GM19467 (cell line): Measurements from ENCODE around the gene HNRNPC.
"Not testable (repeated sequence)": the region's sequence is repeated elsewhere in the genome, so short reads cannot be mapped to it uniquely, and the experiment has no call there.

Source experiments
- ATAC-seq: cut with Tn5 transposase; IDR thresholded peaks from one replicate; pipeline ENCODE4 v1.9.1; 2021; ENCODE audit warnings: mild to moderate bottlenecking, moderate library complexity; ENCODE audit not compliant: unreplicated experiment

Gene HNRNPC

DNA sequence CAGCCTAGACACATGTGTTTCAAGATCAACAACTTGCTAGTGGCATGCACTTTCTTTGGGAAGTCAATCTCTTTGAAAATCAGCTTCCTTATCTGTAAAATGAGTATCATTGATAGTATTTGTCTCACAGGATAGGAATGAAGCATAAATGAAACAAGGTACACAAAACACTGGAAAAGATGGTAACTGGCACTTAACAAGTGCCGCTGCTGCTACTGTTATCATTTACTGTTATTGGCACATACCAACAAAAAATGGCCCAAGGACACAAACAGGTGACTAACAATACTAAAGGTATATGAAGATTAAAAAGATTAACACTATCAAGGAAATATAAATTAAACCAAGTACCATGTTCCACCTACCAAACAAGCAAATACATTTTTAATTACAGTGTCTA is 20.9 kb downstream of the HNRNPC start:
- no peak for ATAC-seq

DNA sequence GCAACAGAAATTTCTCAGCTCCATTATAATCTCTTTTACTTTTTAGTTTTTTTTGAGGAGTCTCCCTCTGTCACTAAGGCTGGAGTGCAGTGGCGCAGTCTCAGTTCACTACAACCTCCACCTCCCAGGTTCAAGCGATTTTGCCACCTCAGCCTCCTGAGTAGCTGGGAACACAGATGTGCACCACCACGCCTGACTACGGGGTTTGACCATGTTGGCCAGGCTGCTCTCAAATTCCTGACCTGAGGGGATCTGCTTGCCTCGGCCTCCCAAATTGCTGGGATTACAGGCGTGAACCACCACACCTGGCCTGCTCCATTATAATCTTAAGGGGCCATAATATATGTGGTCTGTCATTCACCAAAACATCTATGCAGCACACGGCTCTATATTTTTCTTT is 23.4 kb downstream of the HNRNPC start:
- no peak for ATAC-seq

DNA sequence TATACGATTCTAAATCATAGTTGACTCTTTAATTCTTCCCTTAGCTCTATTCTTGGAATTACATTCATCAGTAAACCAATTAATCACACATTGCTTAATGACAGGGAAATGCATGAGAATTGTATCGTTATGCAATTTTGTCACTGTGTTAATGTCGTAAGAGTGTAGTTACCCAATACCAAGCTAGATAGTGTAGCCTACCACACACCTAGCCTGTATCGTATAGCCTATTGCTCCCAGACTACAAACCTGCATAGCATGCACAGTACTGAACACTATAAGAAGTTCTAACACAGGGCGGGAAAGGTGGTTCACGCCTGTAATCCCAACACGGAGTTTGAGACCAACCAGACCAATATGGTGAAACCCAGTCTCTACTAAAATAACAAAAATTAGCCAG is 24.7 kb downstream of the HNRNPC start:
- ATAC-seq = no peak

DNA sequence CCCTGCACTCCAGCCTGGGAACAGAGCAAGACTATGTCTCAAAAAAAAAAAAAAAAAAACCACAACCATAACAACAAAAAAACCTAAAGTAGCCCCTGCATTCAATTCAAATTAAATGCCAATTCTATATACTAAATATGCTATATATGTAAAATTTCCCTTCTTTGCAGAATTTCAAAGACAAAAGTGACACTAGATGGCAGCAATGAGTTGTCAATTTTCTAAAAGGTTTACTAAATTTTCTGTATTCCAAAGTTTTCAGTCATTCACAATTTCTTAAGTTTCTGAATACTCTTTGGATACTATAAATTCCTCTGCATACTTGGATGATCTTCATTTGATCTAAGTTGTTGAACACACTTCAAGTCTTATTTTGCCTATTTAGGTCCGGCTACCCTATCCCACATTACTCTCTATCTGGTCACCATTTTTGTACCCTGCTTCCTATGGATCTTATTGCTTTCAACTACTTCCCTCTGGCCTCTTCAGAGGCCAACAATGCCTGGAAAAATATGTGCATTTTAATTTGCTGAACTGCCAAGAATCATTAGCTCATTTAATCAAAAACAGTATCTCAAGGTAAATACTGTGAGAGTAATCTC is 27.9 kb downstream of the HNRNPC start:
- ATAC-seq = no peak

DNA sequence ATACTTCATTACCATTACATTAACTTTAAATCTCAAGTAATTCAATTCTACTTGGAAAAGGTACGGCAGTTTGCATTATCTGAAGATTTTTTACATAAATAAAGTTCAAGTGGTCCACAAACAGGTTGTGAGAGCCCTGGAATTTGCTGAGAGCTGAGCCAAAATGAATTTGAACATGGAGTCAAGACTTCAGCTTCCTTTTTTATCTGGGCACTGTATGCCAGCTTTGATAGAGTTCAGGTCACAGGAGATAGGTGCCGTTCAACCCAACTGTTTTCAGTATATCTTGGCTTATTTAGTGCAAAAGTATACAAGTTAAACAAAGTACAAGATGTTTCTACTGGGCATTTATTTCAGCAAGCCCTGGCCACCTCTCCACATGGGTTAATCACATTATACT is 28.8 kb downstream of the HNRNPC start:
- no peak for ATAC-seq

DNA sequence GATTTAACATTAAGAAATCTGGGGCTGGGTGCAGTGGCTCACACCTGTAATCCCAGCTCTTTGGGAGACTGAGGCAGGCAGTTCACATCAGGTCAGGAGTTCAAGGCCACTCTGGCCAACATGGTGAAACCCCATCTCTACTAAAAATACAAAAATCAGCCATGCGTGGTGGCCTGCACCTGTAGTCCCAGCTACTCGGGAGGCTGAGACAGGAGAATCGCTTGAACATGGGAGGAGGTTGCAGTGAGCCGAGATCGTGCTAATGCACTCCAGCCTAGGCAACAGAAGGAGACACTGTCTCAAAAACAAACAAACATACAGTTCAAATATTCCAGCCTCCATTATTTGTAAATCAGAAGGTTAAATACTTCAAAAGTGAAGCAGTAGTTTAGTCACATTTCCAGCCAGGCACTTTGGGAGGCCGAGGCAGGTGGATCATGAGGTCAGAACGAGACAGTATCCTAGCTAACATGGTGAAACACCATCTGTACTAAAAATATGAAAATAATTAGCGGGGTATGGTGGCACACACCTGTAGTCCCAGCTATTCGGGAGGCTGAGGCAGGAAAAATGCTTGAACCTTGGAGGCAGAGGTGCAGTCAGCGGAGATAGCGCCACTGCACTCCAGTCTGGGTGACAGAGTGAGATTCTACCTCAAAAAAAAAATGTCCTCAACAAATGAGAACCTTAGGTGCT is 30.3 kb downstream of the HNRNPC start:
- ATAC-seq = no peak

DNA sequence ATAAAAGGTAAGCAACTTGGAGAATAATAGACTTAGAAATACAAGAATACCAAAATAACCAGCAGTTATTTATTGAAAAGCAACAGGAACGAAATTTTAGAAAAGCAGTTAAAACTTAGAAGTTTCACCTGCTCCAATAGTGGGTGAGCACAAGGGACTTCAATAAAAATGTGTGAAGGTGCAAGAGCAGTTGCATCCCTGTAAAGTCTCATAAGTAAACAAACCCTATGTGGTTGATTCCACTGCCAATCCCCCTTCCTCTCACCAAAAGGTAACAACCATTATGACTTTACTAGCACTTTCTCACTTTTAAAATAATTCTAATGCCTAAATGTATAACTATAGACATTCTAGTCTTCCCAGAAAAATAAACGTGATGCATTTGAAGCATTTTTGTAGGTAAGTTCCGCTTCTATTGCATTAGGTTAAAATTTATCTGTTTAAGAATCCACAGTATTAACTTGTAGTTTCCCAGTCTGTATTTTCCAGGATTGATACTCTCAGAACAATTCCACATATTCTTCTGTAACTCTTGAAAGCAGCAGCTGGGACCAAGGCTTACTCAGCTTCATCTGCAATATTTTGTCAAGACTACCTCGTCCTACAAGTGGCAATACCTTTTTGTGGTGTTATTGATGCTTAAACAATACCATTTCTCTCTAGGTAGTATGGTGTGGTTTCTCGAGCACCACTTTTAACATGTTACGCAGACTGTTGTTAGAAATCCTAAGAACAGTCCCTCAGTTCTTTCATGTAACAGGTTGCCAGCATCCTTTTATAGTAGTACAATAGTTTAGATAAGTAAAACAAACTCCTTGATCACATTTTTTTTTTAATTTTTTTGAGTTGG is 32.1 kb downstream of the HNRNPC start:
- no peak for ATAC-seq

DNA sequence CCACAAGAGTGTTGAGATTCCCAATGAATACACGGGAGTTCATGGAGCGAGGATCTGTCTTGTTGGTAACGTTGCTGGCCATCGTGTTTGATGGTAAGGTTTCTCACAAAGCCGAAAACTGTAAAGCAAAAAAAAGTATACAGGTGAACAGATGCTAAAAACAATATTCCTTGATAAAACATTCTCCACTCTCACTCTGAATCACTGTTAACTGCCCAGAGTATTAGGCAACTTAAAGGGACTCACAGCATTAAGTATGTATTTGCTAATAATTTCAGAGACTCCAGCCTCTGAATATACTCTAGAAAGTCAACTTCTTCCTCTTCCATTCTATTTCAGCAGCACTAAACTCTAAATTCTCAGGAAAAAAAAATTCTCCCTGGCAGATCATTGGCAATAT is 35.1 kb downstream of the HNRNPC start:
- no peak for ATAC-seq

DNA sequence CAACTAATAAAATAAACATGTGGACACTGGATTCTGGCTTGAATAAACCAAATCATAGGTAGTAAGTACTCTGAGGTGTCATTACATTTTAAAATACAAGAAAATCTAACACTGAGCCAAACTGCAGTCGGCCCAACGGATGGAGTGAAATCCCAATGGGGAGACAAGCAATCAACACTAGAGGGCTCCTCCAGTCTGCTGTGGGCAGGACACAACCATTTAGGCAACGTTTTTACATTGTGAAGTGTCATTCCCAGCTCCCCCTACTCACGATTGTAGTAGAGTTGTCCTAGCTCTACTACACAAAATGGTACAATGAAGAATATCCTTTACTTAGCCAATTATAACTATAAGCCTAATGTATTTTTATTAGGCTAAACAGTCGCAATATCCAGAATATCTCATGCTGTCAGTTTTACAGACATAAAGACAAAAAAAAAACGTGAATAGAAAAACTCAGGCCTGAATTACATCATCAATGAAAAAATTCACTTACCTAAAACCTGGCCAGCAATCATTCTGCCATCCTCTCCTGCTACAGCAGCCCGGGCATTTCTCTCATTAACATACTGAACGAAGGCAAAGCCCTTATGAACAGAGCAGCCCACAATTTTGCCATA is 35.7 kb downstream of the HNRNPC start:
- no peak for ATAC-seq

DNA sequence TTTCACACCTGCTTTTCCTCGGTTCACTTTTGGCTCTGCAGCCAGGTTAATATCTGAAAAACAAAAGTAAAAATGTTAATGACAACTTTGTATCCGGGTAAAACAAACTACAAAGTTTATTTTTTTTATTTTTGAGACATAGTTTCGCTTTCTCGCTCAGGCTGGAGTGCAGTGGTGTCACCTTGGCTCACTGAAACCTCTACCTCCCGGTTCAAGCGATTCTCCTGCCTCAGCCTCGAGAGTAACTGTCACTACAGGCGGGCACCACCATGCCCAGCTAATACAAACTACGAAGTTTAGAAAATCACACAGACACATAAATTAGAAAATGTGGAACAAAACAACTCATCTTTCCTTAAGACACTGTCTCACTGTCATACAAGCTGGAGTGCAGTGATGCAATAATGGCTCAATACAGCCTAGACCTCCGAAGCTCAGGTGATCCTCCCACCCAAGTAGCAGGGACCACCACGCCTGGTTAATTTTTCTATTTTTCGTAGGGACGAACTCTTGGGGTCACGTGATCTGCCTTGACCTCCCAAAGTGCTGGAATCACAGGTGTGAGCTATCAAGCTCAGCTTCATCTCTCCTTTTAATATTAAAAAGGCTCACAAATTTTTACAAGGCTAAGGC is 38.1 kb downstream of the HNRNPC start:
- no peak for ATAC-seq

DNA sequence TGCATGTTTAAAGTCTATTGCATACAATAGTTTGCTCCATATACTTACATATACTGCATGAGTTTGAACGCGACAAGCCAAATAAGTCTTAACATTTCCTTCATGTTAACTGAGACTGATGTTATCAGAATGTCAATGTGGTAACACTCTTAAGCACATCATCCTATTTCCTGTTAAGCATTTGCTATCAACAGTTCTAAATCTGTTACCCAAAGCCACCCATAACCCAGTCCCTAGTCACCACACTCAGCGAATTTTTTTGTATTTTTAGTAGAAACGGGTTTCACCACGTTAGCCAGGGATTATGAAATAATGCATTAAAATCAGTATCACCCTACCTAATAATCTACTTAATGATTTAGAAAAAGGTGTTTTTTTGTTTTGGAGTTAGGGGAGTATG is 39.4 kb downstream of the HNRNPC start:
- ATAC-seq = no peak

DNA sequence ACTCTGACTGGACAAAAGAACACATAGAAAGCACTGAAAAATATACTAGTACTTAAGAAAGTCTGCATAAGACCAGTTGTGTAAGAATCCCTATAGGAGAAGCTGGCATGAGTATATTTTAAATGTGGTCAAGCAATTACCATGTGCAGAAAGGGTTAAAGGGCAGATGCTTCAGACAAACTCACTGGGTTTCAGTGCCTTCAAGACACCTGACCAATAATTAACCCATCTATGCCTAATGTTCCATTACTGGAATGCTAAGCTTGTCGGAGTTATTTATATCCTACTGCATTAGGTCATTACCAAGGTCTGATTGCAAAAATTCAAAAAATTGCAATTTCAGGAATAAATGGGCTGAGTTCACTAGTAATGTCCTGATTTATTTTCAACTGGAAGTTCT is 41.3 kb downstream of the HNRNPC start:
- ATAC-seq = no peak

DNA sequence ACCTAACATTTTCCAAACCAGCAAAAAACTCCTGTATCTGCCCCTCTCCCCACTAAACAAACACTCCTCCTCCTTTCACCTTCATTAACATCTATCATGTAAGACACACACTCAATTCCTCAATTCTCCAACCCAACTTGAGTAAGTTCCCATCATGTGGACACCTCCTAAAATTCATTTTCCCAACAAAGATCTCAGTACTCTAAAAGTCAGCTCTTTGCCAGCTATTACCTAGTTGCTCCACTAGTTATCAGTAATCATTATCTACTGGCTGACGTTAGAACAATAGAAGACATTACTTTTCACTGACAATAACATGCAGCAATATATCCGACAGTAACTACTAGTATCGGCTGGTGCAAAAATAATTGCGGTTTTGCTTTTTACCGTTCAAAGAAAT is 42.1 kb downstream of the HNRNPC start:
- no peak for ATAC-seq

DNA sequence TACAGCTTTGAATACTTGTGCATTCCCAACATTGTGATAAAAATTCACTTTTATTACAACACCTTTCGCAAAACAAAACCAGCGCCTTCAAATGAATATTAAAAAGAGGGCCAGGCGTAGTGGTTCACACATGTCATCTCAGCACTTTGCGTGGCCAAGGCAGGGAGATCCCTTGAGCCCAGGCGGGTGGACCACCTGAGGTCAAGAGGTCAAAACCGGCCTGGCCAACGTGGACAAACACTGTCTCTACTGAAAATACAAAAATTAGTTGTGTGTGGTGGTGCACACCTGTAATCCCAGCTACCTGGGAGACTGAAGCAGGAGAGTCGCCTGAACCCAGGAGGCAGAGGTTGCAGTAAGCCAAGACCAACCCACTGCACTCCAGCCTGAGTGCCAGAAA is 42.8 kb downstream of the HNRNPC start:
- ATAC-seq = no peak

DNA sequence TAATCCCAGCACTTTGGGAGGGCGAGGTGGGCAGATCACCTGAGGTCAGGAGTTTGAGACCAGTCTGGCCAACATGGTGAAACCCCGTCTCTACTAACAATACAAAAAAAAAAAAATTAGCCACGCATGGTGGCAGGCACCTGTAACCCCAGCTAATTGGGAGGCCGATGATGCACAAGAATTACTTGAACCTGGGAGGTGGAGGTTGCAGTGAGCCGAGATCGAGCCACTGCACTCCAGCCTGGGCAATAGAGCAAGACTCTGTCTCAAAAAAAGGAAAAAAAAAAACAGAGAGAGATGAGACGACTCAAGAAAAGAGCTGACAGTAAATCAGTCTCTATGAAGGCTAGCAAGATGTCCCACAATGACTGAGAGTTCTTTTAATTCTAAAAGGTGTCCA is 44.1 kb downstream of the HNRNPC start:
- not testable (repeated sequence) for ATAC-seq

DNA sequence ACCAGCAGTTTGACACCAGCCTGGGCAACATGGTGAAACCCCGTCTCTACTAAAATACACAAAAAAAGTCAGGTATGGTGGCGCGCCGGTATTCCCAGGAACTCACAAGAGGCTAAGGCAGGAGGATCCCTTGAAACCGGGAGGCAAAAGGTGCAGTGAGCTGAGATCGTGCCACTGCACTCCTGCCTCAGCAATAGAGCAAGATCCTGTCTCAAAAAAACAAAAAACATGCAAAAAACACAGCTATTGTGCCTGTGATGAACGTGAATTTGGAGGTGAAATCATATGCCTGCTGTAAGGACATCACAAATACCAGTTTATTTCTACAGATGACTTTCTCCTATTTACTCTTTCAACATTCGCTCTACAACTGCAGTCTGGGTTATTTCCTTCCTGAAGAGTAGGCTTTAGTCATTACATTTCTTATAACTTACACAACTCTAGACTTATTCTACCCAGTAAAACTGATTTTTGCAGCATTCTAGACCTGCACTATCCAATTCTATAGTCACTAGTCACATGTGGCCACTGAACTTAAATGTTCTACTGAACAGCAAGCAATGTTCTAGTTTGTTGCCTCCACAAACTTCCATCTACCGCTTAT is 48.3 kb downstream of the HNRNPC start:
- no peak for ATAC-seq

DNA sequence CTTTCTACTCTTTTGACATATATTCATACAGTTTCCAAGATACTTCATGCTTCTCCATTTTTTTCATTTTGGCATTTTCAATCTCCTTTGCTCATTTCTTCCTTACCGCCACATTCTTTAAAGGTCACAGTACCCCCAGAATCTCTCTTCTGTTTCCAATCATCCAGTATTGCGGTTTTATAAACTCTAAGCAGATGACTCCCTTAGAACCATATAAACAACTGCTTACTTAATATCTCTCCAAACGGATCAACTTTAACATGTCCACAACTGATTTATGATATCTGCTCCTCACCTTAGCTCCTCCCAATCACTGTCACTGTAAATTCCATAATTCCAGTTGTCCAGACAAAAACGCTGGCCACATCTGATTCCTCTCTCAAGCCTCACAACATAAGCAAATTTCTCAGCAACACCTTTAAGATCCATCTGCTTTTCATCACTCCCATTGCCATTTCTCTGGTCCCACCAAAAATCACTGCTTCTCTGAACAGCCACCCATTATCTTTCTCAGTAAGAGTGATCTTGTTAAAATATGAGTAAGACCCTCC is 49.6 kb downstream of the HNRNPC start:
- no peak for ATAC-seq

DNA sequence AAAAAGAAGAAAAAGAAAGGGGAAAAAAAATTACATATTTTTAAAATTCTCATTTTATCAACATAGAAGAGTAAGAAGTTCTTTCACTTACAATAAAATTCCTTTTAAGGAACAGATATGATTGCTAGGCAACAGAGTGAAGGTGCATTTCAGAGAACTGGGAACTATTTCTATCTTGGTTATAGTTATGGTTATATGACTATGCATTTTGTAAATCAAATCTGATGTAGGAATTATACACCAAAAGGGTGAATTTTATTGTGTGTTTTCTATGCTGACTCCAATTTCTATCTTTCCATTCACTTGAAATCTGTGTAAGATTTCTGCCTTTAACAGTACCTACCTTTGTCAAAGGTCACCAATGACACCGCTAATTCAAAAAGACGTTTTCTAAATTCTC is 50.1 kb downstream of the HNRNPC start:
- ATAC-seq = no peak

DNA sequence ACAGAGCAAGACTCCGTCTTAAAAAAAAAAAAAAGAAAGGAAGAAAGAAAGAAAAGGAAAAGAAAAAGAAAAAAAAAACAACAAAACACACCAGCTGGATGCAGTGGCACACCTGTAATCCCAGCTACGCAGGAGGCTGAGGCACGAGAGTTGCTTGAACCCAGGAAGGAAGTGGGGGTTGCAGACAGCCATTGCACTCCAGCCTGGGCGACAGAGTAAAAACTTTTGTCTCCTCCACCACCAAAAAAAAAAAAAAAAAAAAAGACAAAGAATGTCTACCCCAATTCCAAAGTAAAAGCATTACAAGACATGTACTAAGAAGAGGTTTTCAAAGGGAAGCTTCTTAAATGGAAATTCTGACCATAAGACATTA is 53.4 kb downstream of the HNRNPC start:
- ATAC-seq = no peak

DNA sequence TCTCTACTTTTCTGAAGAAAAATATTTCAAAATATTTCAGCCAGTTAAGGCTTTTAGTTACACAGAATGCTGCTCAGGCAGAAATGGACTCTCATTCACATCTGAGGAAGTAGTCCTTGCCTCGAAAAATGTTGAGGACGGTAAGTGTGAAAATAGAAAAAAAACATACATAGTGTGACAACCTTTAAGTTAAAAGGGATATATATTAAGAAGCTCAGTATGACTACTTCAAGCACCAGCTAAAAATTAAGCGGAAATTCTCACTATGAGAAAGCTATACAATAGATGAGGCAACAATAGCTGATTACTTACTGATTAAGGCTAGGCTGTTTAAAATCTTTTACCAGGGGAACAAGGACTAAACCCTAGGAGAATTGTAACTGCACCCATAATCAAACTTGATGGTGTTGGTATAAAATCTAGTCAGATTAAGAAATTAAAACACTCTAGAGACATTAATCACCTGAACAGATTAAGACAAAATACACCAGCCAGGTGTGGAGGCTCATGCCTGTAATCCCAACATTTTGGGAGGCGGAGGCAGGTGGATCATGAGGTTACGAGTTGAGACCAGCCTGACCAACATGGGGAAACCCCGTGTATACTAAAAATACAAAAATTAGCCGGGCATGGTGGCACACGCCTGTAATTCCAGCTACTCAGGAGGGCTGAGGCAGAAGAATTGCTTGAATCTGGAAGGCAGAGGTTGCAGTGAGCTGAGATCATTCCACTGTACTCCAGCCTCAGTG is 53.9 kb downstream of the HNRNPC start:
- ATAC-seq = no peak
